Hepatocyte (in vitro differentiated cells): ENCODE data around the gene GRM4. TPM values are rescaled to one million over a fixed set of nuclear protein-coding genes. Genes with fewer than 3 reads are reported as not detected.

Experiments
- DNase-seq: peaks from one replicate; pipeline ENCODE4 v3.0.0-alpha.2; 2016; ENCODE audit warnings: low spot score
- H2AFZ ChIP-seq: fragments of 200-600 bp; sonication (generic); 2 replicates; pipeline ENCODE4 v1.6.0; 2016; ENCODE audit warnings: antibody characterized with exemption, mild to moderate bottlenecking
- H3K27ac ChIP-seq: fragments of 200-600 bp; sonication (generic); 2 replicates; pipeline ENCODE4 v1.5.1; 2016; ENCODE audit warnings: mild to moderate bottlenecking
- H3K27me3 ChIP-seq: fragments of 200-600 bp; sonication (generic); 2 replicates; pipeline ENCODE4 v1.6.1; 2016
- H3K36me3 ChIP-seq: fragments of 200-600 bp; sonication (generic); replicated peaks from 2 replicates; pipeline ENCODE4 v1.5.1; 2016; ENCODE audit warnings: low read depth; ENCODE audit not compliant: insufficient read depth
- H3K4me1 ChIP-seq: fragments of 200-600 bp; sonication (generic); 2 replicates; pipeline ENCODE4 v1.5.1; 2016; ENCODE audit warnings: mild to moderate bottlenecking, moderate library complexity; ENCODE audit not compliant: insufficient read depth
- H3K4me2 ChIP-seq: fragments of 200-600 bp; sonication (generic); 2 replicates; pipeline ENCODE4 v1.6.0; 2016
- H3K4me3 ChIP-seq: fragments of 200-600 bp; sonication (generic); 2 replicates; pipeline ENCODE4 v1.5.1; 2016; ENCODE audit warnings: mild to moderate bottlenecking
- H3K79me2 ChIP-seq: fragments of 200-600 bp; sonication (generic); 2 replicates; pipeline ENCODE4 v1.6.0; 2017; ENCODE audit warnings: mild to moderate bottlenecking
- H3K9me2 ChIP-seq: fragments of 200-600 bp; sonication (generic); replicated peaks from 2 replicates; pipeline ENCODE4 v1.6.0; 2017; ENCODE audit warnings: mild to moderate bottlenecking; ENCODE audit not compliant: insufficient read depth
- H3K9me3 ChIP-seq: fragments of 200-600 bp; sonication (generic); 2 replicates; pipeline ENCODE4 v1.5.1; 2016; ENCODE audit warnings: low read depth, mild to moderate bottlenecking
- H4K20me1 ChIP-seq: fragments of 200-600 bp; sonication (generic); 2 replicates; pipeline ENCODE4 v1.6.0; 2016; ENCODE audit warnings: mild to moderate bottlenecking; ENCODE audit not compliant: insufficient read depth, poor library complexity, severe bottlenecking
- EZH2 ChIP-seq: fragments of 200-600 bp; sonication (generic); IDR thresholded peaks from 2 replicates; pipeline ENCODE4 v1.6.1; 2016; ENCODE audit warnings: antibody characterized with exemption, mild to moderate bottlenecking, borderline replicate concordance
- EZH2phosphoT487 ChIP-seq: fragments of 200-600 bp; sonication (generic); IDR thresholded peaks from one replicate; pipeline ENCODE4 v1.6.1; 2018; ENCODE audit warnings: antibody characterized with exemption, mild to moderate bottlenecking, low read depth, moderate library complexity; ENCODE audit not compliant: unreplicated experiment, severe bottlenecking
- WGBS: methylation state at CpG from one replicate; pipeline ENCODE4 v1.1.6; 2016; ENCODE audit warnings: low lambda C conversion rate; ENCODE audit errors: missing lambda C conversion rate; 5-methylcytosine and 5-hydroxymethylcytosine counted together
- polyA plus RNA-seq: library from polyadenylated mRNA; unstranded; fragments of >200 nt; fragmentation: Nextera tagmentation; extraction: Ambion mirVana; gene quantifications from 2 replicates; pipeline ENCODE4 v1.2.1, GENCODE V29; 2016
- total RNA-seq: library from RNA; depleted of rRNA; stranded (reverse); fragments of >200 nt; gene quantifications from 2 replicates; pipeline ENCODE4 v1.2.3, GENCODE V29; 2014
- TF ChIP-seq, protein P1 (sequence below): fragments of 200-600 bp; sonication (generic); IDR thresholded peaks from 2 replicates; pipeline ENCODE4 v1.5.1; 2016; ENCODE audit warnings: antibody characterized with exemption, mild to moderate bottlenecking; ENCODE audit not compliant: poor library complexity

The GRM4 gene
- total and polyA plus RNA-seq, 2 experiments from 2014 or later = 0.03 TPM; not detected in 1

DNA sequence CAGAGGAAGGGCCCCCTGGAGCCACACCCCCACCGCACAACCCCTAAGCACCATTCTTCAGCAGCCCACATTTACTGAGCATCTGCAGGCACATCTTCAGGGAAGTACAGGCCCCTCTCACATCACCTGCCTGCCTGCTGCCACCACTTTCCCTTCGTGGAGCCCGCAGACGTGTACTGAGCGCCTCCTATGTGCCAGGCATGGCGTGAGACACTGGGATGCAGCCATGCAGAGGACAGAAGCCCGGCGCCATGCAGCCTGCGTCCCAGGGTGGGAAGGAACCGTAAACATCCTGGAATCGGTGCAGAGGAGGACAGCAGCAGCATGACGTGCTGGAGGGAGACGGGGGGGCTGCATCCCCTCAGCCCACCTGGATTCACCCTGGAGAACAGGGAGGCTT is 78.1 kb downstream of the GRM4 start:
- no peaks in the 10 kb centered on the region for H3K36me3 ChIP-seq
- H4K20me1 ChIP-seq = no peaks in the 10 kb centered on the region
- H3K4me2 ChIP-seq = no peak overlapping the region
- H3K4me3 ChIP-seq = no peak overlapping the region
- TF ChIP-seq EZH2 = no peak
- TF ChIP-seq, protein P1, sequence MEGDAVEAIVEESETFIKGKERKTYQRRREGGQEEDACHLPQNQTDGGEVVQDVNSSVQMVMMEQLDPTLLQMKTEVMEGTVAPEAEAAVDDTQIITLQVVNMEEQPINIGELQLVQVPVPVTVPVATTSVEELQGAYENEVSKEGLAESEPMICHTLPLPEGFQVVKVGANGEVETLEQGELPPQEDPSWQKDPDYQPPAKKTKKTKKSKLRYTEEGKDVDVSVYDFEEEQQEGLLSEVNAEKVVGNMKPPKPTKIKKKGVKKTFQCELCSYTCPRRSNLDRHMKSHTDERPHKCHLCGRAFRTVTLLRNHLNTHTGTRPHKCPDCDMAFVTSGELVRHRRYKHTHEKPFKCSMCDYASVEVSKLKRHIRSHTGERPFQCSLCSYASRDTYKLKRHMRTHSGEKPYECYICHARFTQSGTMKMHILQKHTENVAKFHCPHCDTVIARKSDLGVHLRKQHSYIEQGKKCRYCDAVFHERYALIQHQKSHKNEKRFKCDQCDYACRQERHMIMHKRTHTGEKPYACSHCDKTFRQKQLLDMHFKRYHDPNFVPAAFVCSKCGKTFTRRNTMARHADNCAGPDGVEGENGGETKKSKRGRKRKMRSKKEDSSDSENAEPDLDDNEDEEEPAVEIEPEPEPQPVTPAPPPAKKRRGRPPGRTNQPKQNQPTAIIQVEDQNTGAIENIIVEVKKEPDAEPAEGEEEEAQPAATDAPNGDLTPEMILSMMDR = no peak
- TF ChIP-seq EZH2phosphoT487 = no peak
- no peaks in the 10 kb centered on the region for H3K9me3 ChIP-seq
- no peaks in the 10 kb centered on the region for H3K9me2 ChIP-seq
- H3K27me3 ChIP-seq = peaks cover 11% of the 10 kb centered on the region
- no peak overlapping the region for H3K27ac ChIP-seq
- no peaks in the 10 kb centered on the region for H3K4me1 ChIP-seq
- WGBS = 73% methylated on average over 13 of the region's 13 CpGs
- no peak for DNase-seq
- no peaks in the 10 kb centered on the region for H3K79me2 ChIP-seq
- H2AFZ ChIP-seq = no peak overlapping the region

DNA sequence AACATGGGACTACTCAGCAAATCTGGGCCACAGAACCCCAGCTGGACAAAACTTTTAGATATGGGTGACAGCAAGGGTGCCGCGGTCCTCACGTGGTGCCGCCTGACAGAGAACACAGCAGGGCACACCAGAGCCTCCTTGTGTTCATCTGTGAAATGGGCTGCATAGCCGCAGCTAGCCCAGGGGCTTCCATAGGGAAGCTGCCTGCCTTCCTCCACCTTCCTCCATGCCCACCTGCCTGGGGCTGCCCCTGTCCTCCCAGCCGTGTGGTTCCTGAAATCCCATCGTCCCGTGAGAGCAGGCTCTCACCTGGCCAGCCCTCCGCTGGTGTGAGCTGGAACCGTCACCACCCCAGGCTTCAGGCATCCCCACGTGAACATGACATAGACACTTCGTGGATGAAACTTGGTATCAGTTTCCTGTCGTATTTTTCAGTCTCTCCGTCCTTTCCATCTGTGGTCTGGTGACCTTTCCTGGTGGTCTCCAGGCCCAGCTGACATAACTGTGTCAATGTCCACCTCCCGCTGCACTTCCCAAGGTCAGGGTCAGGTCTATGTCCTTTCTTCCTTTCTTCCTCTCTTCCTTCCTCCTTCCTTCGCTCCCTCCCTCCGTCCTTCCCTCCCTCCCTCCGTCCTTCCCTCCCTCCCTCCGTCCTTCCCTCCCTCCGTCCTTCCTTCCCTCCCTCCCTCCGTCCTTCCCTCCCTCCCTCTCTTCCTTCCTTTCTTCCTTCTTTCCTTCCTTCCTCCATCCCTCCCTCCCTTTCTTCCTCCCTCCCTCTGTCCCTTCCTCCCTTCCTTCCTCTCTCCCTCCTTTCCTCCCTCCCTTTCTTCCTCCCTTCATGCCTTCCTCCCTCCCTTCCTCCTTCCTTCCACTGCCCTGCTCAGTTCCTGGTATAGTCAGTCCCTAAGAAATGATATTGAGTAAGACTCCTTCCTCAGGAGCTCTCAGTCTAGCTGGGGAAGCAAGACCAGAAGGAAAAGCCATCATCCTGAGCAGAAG is 78.8 kb downstream of the GRM4 start:
- no peak overlapping the region for H3K27ac ChIP-seq
- no peak overlapping the region for H2AFZ ChIP-seq
- H3K79me2 ChIP-seq = no peaks in the 10 kb centered on the region
- no peaks in the 10 kb centered on the region for H3K9me3 ChIP-seq
- DNase-seq = no peak
- no peaks in the 10 kb centered on the region for H3K9me2 ChIP-seq
- 82% methylated on average over 14 of the region's 21 CpGs for WGBS
- peaks cover 11% of the 10 kb centered on the region for H3K27me3 ChIP-seq
- TF ChIP-seq, protein P1 = no peak
- no peak for TF ChIP-seq EZH2phosphoT487
- TF ChIP-seq EZH2 = no peak
- H4K20me1 ChIP-seq = no peaks in the 10 kb centered on the region
- H3K4me3 ChIP-seq = no peak overlapping the region
- no peaks in the 10 kb centered on the region for H3K4me1 ChIP-seq
- H3K4me2 ChIP-seq = no peak overlapping the region
- no peaks in the 10 kb centered on the region for H3K36me3 ChIP-seq

DNA sequence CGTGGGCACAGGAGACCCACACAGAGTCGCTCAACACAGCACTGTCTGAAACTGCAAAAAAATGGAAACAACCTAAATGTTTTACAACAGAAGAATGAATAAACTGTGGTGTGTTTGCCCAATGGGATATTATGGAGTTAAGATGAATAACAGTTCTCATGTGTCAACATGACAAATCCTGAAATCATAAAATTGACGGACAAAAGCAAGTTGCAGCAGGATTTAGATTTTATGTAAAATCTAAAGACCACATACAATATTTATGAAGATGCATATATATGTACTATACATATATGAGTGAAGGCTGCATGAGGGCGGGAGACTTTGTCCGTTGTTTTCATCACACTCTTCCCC is 79.7 kb downstream of the GRM4 start:
- Histone ChIP-seq H3K79me2 (no peaks in the 10 kb centered on the region), H2AFZ (no peak overlapping the region), H3K4me3 (no peak overlapping the region), H3K36me3 (no peaks in the 10 kb centered on the region), H3K9me3 (no peaks in the 10 kb centered on the region), H3K27ac (no peak overlapping the region), H3K4me1 (no peaks in the 10 kb centered on the region), H4K20me1 (no peaks in the 10 kb centered on the region), H3K4me2 (no peak overlapping the region), H3K27me3 (peaks cover 11% of the 10 kb centered on the region), H3K9me2 (no peaks in the 10 kb centered on the region)
- no peak for DNase-seq
- 70% methylated on average over 5 of the region's 5 CpGs for WGBS
- TF ChIP-seq, protein P1 = no peak
- TF ChIP-seq EZH2 (no peak), EZH2phosphoT487 (no peak)
